Gastroesophageal sphincter (tissue), 3 donors: ENCODE results near the gene TYW1.
"Not testable (repeated sequence)": the region's sequence is repeated elsewhere in the genome, so short reads cannot be mapped to it uniquely, and the experiment has no call there.

ENCODE experiments used
- CTCF ChIP-seq, 4 experiments: fragments of 200-600 bp in 2 of 4; fragments of 450-650 bp in 2 of 4; sonication (generic) in 1 of 4; IDR thresholded peaks; one replicate each; pipeline ENCODE4 v1.5.1; 2017 to 2019; ENCODE audit warnings: antibody characterized with exemption in 4 of 4, mild to moderate bottlenecking in 2 of 4, moderate library complexity in 2 of 4
- EP300 ChIP-seq: sonication (generic); formaldehyde crosslinking; IDR thresholded peaks from one replicate; pipeline ENCODE4 v1.6.1; 2017; ENCODE audit warnings: antibody characterized with exemption, mild to moderate bottlenecking
- POLR2A ChIP-seq, 2 donors: fragments of 450-650 bp; IDR thresholded peaks; one replicate each; pipeline ENCODE4 v1.6.1; 2017; ENCODE audit warnings: antibody characterized with exemption in 2 of 2, mild to moderate bottlenecking in 2 of 2, moderate library complexity in 1 of 2
- POLR2AphosphoS5 ChIP-seq: sonication (generic); formaldehyde crosslinking; IDR thresholded peaks from one replicate; pipeline ENCODE4 v1.6.1; 2017; ENCODE audit warnings: antibody characterized with exemption

GRCh38 chr7:67043559-67043930 is 46.9 kb downstream of the TYW1 start:
- not testable (repeated sequence) for TF ChIP-seq CTCF (IDR thresholded peaks at IDR 0.05); EP300; POLR2A (IDR thresholded peaks at IDR 0.05)
- TF ChIP-seq POLR2AphosphoS5: peak; percentile 13
